Measurements from ENCODE around the gene PAFAH1B1.
"Not testable (repeated sequence)": the region's sequence is repeated elsewhere in the genome, so short reads cannot be mapped to it uniquely, and the experiment has no call there.

The PAFAH1B1 gene

DNA sequence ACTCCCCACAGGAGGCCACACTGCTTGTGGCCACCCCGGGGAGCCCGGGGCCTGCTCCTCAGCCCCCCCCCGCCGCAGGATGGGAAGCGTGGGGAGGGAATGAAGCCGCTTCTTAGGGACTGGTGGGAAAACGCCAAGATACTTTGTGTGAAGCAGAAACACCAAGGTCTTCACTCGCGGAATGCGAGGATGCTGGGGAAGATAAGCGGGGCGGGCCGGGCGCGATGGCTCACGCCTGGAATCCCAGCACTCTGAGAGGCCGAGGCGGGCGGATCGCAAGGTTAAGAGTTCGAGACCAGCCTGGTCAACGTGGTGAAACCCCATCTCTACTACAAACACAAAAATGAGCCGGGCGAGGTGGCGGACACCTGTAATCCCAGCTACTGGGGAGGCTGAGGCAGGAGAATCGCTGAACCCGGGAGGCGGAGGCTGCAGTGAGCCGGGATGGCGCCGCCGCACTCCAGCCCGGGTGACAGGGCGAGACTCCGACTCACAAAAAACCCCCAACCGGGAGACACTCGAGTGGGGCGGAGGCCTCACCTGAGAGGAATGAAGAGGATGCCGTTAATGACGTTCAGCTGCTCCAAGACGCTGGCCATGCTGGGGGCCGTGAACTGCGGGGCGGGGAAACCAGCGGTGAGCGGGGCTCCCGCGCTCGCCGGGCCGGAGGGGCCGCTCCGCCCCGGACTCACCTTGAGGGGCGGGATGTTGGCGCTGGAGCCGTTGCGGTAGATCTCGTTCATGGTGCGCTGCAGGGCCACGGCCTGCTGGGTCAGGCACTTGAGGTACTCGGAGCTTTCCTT, 97.8 kb downstream of the PAFAH1B1 start:
- no peak for DNase-seq

DNA sequence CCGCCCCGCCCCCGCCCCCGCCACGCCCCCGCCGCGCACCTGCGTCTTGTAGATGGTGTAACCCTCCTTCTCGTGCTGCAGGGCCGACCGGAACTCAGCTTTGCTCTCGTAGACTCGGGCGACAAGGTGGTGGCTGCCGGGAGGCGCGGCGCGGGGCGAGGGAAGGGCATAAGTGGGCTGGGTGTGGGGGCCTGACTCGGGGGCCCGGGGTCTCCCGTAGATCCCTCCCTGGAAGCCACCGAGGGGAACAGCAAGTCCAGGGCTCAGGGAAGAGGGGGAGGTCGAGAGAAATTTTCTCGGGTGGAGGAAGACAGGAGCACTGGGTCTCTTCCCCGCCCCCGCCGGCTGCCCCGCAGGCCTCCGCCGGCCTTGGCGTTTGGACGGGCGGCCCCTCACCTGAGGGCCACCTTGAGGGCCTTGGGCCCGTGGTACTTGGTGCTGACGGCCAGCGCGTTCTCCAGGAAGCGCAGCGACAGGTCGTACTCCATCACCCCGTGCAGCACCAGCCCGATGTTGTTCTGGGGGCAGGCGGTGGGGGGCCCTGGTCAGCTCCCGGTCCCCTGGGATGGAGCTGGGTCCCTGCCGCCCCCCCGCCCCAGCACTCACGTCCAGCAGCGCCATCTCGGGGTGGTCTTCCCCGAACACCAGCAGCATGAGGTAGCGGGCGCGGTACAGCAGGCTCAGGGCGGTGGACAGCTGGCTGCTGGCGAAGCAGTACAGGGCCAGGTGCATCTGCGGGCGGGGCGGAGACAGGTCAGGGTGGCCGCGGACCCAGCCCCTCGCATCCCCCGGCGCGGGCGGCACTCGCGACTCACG, 98.7 kb downstream of the PAFAH1B1 start:
- no peak for DNase-seq

DNA sequence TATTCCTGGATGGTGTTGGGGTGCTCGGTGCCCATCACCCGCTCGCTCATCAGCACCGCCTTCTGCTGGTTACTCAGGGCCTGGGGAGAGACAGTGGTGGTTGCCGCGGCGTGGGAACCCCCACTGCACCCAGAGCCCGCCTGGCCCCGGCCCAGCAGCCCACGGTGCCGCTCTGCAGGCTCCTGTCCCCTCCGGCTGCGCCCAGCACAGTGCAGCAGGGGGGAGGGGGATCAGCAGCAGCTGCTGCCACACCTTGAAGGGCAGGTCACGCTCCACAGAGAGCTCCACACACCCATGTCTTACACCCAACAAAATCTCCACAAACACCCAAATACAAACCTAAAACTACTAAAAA, 99.3 kb downstream of the PAFAH1B1 start:
- DNase-seq: no peak

DNA sequence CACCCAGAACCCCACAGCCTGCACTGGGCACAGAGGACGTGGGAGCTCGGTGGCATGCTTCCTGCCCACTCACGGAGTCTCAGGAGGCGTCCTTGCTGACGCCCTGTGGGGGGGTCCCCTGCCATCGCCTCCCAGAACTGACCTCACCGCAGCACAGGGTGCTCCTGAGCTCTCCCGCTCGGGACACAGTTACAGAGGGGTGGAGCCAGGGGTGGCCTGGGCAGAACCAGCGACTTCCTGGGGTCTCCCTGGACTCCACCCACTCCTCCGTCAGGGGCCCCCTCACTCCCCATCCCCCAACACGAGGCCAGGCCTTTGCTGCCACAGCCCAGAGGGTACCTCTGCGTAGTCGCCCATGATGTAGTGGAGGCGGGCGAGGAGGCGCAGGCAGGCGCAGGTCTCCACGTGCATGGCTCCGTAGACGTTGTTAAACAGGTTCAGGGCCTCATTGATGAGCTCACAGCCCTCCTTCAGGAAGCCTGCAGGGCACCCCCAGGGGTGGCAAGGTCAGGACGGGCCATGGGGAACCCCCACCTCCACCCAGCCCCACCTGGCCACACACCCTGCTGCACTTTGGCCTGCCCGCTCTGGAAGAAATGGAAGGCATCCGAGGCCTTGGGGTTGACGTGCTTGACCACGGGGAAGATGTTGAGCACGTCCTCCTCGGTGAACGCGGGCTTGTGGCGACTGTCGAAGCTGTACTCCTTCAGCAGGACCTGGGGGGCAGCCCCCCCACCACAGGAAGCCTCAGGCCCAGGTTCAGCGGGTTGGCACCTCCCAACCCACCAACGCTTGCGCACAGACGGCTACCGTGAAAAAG, 100.3 kb downstream of the PAFAH1B1 start:
- no peak for DNase-seq

DNA sequence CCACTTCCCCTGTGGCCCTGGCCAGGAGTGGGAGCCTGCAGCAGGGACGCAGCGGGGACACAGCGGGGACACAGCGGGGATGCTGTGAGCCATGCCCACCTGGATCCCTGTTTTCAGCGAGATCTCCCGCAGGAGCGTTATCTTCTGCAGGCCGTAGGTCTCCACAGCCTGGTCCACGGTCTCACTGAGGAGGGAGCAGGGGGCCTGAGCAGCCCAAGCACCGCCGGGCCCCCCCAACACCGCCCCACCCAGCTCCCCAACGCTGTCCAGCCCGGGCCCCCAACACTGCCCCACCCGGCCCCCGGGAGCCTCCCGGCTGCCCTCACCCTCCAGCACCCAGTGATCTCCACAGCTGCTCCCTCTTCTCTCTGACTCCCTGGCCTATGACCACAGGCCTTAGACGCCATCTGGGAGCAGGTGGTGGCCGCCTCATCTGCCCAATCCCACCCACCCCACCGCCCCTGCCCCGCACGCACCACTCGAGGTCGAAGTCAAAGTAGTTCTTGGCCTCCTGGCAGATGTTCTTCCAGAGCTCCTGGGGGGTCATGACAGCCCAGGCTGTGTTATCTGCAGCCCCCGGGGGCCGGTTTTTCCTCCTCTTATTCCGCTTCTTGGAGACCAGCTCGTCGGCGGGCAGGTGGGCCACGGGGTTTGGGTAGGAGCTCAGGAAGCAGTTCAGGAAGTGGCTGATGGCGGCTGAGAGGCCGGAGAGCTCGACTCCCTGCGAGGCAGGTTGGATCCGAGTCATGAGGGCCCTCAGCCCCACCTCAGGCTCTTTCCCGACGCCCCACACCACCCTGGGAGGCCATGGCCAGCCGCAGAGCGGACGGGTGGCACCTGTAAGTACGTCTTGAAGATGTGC, 101.2 kb downstream of the PAFAH1B1 start:
- DNase-seq: no peak

DNA sequence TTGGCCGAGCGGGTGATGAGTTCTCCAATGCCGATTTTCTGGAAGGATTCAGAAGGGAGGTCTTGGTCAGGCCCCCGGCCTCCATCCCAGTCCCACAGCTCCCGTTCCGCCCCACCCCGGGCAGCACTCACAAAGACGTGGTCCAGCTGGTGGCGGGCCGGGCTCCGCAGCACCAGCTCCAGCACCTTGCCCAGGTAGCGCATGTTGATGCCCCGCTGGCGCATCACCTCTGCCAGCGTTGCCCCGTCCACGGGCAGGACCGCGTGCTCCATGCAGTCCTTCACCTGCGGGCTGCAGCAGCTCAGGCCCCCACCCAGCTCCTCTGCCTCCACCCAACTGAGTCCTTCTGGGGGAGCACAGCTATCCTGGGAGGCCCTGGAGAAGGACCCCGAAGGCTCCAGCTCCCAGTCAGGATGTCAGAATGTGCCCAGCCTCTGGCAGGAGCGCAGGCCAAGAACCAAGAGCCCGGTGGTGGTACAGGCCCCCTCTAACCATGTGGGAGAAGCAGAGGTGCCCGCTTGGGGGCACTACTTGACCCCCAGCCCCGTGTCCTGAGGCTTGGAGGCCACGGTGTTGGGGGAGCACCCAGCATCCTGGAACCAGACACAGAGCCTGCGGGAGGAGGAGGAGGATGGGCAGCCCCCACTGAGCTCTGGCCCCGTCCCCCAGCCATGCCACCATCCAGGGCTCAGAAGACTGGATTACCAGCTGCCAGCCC, 101.9 kb downstream of the PAFAH1B1 start:
- DNase-seq: no peak

DNA sequence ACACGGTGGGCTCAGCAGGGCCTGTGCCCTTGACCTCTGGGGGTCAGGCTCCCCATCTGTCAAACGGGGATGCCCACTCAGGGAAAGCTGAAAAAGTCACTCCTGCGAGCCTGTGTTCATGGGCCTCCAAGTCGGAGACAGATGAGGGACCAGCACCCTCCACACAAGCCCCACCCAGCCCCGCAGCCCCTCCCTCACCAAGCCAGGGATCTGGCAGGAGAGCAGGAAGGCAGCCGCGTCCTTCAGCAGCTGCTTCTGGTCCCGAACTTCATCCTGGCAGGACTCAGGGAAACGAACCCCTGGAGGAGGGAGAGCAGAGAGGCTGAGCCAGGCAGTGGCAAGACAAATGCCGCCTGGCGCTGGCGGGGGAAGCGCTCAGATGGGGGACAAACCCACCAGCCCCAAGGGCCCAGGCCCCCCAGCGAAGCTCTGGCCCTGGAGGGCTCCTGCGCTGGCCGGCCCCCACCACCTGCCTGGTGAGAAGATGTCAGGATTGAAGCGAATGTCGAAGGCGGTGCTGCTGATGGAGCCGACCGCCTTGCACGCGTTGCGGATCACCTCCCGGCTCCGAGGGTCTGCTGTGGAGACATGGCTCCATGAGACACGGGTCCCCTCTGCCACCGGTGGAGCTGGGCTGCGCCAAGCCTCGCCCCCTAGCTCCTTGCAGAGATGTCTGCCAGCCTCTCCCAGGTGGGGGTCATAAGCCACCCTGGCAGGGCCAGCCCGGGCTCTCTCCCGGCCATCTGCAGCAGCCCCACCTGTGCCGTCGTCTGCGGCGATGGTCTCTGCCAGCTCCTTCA, 102.7 kb downstream of the PAFAH1B1 start:
- DNase-seq: no peak

DNA sequence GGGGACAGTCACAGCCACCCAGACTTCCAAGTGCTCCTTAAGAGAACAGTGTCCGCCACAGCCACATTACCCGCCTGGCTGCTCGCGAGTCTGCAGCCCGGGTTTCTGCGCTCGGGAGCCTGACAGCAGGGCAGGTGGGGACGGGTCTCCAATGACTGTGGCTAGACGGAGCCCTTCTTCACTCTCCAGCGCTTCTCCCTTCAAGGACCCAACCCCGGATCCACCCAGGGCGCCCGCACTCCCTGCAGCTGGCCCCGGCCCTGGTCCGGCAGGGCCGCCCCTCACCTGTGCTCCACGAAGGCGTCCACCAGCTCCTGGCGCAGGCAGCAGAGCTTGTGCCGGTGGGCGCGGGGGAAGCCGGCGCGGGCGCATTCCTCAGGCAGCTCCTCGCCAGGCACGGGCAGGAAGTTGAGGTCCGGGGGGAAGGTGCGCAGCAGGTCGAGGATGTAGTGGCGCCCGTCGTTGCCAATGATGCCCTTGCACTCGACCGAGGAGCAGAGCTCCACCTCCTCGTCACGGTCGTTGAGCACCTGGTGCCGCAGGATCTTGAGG, 104.2 kb downstream of the PAFAH1B1 start:
- DNase-seq: no peak

DNA sequence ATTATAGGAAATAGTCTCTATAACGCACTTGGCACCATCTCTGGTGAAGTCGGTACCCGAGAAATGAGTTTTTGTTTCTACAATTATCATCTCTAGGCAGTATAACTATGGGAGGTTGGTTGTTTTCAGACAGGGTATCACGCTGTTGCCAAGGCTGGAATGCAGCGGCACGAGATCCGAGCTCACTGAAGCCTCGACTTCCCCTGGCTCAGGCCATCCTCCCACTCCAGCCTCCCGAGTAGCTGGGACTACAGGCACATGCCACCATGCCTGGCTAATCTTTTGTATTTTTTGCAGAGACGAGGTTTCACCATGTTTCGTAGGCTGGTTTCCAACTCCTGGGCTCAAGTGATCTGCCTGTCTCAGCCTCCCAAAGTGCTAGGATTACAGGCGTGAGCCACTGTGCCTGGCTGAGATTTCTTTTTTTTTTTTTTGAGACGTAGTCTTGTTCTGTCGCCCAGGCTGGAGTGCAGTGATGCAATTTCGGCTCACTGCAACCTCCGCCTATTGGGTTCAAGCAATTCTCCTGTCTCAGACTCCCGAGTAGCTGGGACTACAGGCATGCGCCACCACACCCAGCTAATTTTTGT, 105.9 kb downstream of the PAFAH1B1 start:
- DNase-seq: not testable (repeated sequence)

DNA sequence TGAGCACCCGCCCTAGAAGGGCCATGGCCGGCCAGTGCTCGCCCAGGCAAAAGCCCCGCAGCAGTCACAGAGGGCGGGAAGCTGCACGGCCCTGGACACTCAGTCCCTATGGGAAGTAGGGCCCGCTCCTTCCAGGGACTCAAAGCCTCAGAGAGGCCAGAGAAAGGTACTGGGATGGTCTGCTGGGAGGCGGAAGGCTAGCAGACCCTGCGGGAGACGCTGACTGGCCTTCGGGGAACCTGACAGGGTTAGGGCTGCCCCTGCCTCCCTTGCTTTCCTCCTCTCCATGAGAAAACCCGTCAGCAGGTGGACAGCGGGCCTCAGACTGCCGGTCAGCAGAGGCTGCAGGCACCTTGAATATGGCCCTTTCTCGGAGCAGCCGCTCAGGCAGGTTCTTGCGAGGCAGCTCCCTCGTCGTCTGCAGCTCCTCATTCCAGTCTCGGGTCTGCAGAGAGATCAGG, 106.6 kb downstream of the PAFAH1B1 start:
- DNase-seq: no peak

DNA sequence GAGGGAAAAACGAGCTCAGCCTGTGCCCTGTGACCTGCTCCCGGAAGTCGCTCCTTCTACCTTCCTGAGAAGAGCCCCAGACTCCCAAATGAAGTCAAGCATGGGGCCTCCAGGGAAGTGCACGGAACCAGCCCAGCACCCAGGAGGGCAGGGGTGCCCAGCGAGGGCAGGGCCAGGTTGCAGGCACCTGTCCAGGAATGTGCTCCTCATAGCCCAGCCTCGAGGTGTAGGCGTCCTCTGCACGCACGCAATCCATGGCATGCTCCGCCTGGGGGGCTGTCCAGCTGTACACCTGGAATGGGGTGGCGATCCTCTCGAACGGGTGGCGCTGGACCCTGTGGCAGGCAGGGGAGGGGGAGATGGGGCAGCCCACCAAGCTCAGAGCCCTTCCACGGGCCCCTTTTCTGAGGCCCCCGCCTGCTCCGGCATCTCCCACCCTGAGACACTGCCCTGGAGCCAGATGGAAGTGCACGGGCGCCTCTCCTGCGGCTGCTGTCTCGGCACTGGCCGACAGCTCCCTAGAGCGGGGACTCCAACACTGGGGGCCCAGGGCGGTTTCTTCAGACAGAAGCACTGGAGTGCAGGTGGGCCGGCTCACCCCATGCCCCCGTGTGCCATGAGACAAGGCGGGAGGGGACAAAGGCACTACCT, 107.2 kb downstream of the PAFAH1B1 start:
- DNase-seq: no peak

DNA sequence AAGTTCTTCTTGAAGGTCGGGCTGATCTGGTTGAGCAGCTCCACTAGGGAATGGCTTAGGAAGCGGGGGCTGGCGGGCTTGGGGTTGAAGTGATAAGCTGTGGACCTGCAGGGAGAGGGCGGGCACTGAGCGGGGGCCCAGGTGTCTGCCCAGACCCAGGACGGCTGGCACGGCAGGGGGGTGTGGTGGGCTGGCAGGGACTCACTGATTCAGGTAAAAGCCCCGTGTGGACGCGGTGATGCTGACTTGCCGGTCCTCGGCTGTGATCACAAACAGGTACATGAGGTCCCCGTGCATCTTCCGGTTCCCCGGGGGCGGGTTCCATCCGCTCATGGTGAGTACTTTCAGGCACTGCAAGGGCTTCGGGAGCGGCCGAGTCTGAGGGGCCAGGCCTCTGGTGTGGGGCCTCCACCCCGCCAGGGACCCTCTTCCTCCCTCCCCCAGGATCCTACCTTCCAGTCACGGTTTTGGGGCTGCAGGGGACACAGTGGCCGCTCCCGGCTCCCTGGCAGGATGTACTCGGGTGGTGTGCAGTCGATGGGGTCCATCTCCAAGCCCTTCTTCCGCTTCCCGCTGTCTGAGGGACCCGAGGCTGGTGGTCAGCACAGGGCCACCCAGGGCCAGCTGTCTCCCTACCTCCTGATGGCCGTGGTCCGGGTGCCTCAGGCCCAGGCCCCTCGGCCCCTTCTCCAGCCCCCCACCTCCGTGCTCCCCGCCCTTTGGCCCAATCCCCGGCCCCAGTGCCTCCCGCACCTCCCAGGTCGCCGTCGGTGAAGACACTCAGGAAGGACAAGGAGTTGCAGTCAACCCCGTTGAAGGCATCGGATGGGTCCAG, 107.9 kb downstream of the PAFAH1B1 start:
- no peak for DNase-seq

DNA sequence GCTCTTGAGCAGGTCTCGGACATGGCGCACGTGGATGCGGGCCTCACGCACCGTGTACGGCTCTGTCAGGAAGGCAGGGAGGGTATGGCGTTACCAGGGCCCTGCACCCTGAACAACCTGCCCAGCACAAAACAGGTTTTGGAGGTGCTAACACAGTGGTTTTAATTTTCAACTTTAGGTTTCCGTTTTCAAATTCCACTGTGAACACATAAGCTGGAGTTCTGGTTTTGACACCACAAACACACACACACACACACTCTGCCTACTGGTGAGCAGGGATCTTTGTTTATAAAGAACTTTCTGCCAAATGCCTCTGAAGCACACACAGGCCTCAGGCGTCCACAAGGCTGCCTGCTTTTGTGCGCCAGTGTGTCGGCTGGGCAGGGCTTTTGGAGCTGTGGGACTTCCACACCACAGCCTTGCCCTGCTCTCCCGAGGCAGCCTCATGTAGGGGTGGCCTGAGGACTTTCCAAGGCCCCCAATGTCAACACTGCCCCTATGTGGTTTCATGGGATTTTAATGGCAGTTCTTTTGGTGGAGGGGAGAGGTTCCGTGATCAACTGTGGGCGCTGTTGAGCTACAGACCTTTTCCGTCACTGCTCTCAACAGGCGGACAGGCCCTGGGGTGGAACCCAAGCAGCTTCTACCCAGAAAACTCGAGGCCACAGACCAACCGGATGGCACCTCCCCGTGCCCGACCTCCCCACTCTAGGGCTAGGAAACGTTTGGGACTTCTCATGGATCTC, 108.7 kb downstream of the PAFAH1B1 start:
- no peak for DNase-seq

DNA sequence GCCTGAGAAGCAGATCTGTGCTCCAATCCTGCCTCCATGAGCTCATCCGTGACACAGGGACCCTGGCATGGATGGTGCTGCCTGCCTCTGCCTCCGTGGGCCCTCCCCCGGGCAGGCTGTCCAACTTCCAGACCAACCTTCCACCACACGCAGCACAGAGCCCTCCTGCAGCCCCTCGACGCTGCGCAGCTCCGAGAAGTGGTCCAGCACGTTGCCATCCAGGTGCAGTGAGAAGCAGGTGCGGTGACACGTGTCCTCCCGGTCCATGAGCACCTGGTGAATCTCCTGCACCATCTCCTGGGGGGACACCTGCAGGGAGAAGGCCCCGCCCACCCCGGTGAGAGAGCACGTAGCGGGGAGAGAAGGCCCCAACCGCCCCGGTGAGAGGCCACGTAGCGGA, 109.7 kb downstream of the PAFAH1B1 start:
- no peak for DNase-seq

DNA sequence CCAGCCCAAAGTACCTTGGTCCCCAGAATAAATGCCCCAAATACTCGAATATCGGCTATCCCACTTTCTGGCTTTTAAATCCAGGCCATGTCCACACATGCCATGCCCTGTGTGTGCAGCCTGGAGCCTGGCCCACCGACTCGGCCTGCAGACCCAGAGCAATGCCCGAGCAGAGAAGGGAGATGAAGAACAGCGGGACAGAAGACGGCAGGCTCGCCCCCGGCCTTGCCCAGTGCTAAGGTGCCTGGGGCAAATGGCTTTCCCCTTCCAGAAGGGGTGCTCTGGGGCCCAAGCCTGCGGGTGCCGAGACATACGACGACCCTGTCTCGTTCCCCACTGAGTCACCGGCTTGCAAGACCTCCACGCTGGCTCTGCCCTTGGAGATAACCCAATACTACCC, 110.2 kb downstream of the PAFAH1B1 start:
- DNase-seq: no peak

DNA sequence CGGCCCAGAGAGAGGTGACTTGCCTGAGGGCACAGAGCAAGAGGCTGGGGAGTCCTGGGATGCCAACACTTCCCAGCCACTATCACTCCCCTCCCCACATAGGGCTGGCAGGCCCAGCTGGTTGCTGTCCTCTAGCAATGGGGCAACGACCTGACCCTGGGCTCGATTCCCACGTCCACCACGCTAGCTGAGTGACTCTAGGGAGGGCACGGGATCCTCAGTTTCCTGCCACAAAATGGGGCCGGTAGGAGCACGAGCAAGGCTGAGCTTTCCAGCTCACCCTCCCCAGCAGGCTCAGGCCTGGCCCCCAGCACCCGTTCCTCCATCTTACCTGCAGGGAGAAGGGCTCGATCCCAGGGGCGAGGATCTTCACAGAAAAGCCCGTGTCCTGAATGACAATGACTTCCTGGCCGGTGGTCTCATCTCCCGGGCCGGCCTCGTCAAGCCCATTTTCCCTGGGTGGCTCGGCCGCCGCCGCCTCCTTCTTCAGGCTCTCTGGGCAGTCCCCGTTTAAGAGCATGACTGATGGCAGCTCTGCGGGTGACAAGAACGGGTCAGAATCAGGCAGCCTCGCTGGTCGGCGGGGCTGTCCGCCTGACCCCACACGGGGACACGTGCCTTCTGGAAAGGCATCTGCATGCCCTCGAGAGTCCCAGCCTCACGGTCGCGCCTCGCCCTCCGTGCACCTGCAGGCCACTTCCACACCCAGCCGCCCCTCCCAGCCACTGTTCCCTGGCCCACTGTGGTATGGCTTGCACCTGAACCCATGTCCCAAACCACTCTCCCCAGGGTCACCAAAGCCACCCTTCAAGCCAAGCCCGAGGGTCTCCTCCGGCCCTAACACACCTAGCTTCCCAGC, 110.8 kb downstream of the PAFAH1B1 start:
- DNase-seq: no peak

DNA sequence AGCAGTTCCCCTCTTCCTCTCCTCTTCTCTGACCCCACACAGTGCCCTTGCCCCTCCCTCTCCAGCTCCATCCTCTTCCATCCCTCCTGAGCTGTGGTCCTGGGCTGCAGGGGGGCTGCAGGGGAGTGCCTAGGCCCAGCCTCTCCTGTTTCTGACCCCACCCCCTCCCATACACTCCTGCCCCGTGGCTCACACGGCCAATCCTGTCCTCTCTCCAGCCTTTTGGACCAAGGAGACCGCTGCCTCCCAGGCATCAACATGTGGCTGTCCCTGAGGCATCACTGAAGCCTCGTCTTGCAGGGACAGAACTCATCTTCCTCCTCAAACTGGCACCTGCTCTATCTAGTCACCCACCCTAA, 111.4 kb downstream of the PAFAH1B1 start:
- DNase-seq: no peak

All from NCI-H1436 (cell line).